Loucy (cell line): ENCODE measurements around the gene ZP4.

Source experiments
- H2AFZ ChIP-seq: fragments of 200-600 bp; sonication (generic); 2 replicates; pipeline ENCODE4 v1.6.0; 2016; ENCODE audit warnings: antibody characterized with exemption, mild to moderate bottlenecking, low read length, moderate library complexity
- H3F3A ChIP-seq: fragments of 200-600 bp; 2 replicates; pipeline ENCODE4 v1.6.0; 2016; ENCODE audit warnings: antibody characterized with exemption, low read depth, mild to moderate bottlenecking
- H3K27me3 ChIP-seq: fragments of 200-600 bp; sonication (generic); 2 replicates; pipeline ENCODE4 v1.6.1; 2014; ENCODE audit warnings: low read length, mild to moderate bottlenecking; ENCODE audit not compliant: insufficient read depth, poor library complexity, severe bottlenecking
- H3K36me3 ChIP-seq: fragments of 200-600 bp; sonication (generic); 2 replicates; pipeline ENCODE4 v1.6.1; 2016; ENCODE audit warnings: low read length; ENCODE audit not compliant: insufficient read depth
- H3K4me1 ChIP-seq: fragments of 200-600 bp; sonication (generic); 2 replicates; pipeline ENCODE4 v1.5.1; 2014; ENCODE audit warnings: low read length, mild to moderate bottlenecking; ENCODE audit not compliant: insufficient read depth, poor library complexity, severe bottlenecking
- H3K4me2 ChIP-seq: fragments of 200-600 bp; sonication (generic); 2 replicates; pipeline ENCODE4 v1.6.0; 2014; ENCODE audit warnings: antibody characterized with exemption, low read length, low read depth, mild to moderate bottlenecking; ENCODE audit not compliant: poor library complexity, severe bottlenecking
- H3K4me3 ChIP-seq: fragments of 200-600 bp; sonication (generic); 2 replicates; pipeline ENCODE4 v1.5.1; 2014; ENCODE audit warnings: low read length, mild to moderate bottlenecking, mixed read lengths; ENCODE audit not compliant: poor library complexity, severe bottlenecking
- H3K79me2 ChIP-seq: fragments of 200-600 bp; sonication (generic); 2 replicates; pipeline ENCODE4 v1.6.1; 2014; ENCODE audit warnings: low read length; ENCODE audit not compliant: insufficient read depth
- H3K9ac ChIP-seq: fragments of 200-600 bp; sonication (generic); 2 replicates; pipeline ENCODE4 v1.6.0; 2014; ENCODE audit warnings: mild to moderate bottlenecking, low read depth, low read length, moderate library complexity; ENCODE audit not compliant: poor library complexity, severe bottlenecking
- H3K9me2 ChIP-seq: fragments of 200-600 bp; sonication (generic); replicated peaks from 2 replicates; pipeline ENCODE4 v1.6.1; 2016; ENCODE audit warnings: low read depth, low read length, mixed read lengths
- H3K9me3 ChIP-seq: fragments of 200-600 bp; sonication (generic); 2 replicates; pipeline ENCODE4 v1.6.1; 2014; ENCODE audit warnings: mild to moderate bottlenecking, antibody characterized with exemption, low read length, low read depth; ENCODE audit not compliant: insufficient read depth
- H4K20me1 ChIP-seq: fragments of 200-600 bp; sonication (generic); 2 replicates; pipeline ENCODE4 v1.6.0; 2014; ENCODE audit warnings: antibody characterized with exemption, low read length, mild to moderate bottlenecking; ENCODE audit not compliant: insufficient read depth, poor library complexity, severe bottlenecking
- EZH2phosphoT487 ChIP-seq: fragments of 200-600 bp; IDR thresholded peaks from 2 replicates; pipeline ENCODE4 v1.6.1; 2018; ENCODE audit warnings: antibody characterized with exemption, mild to moderate bottlenecking, moderate library complexity, borderline replicate concordance
- TF ChIP-seq, protein P1 (sequence below): fragments of 200-600 bp; sonication (generic); conservative IDR thresholded peaks from 2 replicates; pipeline ENCODE4 v1.5.1; 2014; ENCODE audit warnings: mild to moderate bottlenecking, antibody characterized with exemption, low read length

ZP4 gene

DNA sequence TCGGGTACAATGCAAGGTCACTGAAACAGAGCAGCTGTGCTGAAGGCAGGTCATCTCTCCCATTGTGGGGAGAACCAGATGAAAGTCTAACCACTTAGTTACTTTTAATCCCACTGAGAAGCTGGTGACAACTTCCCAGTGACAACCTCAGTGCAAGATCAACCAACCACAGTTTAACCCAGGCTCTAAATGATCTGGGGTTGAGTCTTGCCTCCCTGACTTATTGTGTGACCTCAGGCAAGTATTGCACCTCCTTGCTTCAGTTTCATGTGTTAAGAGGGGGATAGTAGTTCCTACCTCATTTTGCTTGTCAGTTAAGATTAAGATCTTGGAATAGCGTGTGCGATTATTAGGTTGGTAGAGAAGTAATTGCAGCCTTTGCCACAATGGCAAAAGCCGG lies 3.2 kb downstream of the ZP4 start:
- TF ChIP-seq, protein P1, sequence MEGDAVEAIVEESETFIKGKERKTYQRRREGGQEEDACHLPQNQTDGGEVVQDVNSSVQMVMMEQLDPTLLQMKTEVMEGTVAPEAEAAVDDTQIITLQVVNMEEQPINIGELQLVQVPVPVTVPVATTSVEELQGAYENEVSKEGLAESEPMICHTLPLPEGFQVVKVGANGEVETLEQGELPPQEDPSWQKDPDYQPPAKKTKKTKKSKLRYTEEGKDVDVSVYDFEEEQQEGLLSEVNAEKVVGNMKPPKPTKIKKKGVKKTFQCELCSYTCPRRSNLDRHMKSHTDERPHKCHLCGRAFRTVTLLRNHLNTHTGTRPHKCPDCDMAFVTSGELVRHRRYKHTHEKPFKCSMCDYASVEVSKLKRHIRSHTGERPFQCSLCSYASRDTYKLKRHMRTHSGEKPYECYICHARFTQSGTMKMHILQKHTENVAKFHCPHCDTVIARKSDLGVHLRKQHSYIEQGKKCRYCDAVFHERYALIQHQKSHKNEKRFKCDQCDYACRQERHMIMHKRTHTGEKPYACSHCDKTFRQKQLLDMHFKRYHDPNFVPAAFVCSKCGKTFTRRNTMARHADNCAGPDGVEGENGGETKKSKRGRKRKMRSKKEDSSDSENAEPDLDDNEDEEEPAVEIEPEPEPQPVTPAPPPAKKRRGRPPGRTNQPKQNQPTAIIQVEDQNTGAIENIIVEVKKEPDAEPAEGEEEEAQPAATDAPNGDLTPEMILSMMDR, result no peak
- TF ChIP-seq EZH2phosphoT487, result no peak
- H3K36me3 ChIP-seq, result no peaks in the 10 kb centered on the region
- H3K9ac ChIP-seq, result no peak overlapping the region
- no peaks in the 10 kb centered on the region for H3K9me3 ChIP-seq
- H3F3A ChIP-seq, result no peaks in the 10 kb centered on the region
- H3K4me1 ChIP-seq, result no peaks in the 10 kb centered on the region
- H3K9me2 ChIP-seq, result no peaks in the 10 kb centered on the region
- no peaks in the 10 kb centered on the region for H3K27me3 ChIP-seq
- no peak overlapping the region for H3K4me3 ChIP-seq
- H2AFZ ChIP-seq, result no peak overlapping the region
- H3K4me2 ChIP-seq, result no peak overlapping the region
- no peaks in the 10 kb centered on the region for H3K79me2 ChIP-seq
- H4K20me1 ChIP-seq, result no peaks in the 10 kb centered on the region

DNA sequence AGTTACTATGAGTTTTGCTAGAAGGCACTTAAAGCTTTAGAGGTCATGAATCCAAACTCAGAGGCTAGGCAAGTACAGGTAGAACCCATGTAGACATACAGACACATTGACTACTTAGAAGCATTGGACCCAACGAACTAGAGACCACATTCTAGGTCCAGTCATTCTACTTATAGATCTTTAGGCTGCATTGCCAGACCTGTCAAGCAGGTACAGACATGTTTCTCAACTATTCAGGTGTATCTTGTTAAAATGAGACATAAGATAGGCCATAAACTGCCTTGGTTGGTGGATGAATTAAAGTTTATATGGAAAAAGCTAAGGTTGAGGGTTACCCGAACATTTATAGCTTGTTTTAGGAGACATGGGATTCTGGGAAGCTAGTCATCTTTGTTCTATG lies 6.5 kb downstream of the ZP4 start:
- Histone ChIP-seq H3K4me3 (no peak overlapping the region), H3K4me2 (no peak overlapping the region), H3K4me1 (no peaks in the 10 kb centered on the region), H3K9me3 (no peaks in the 10 kb centered on the region), H3K79me2 (no peaks in the 10 kb centered on the region), H4K20me1 (no peaks in the 10 kb centered on the region), H3K36me3 (no peaks in the 10 kb centered on the region), H3K9me2 (no peaks in the 10 kb centered on the region), H3F3A (no peaks in the 10 kb centered on the region), H2AFZ (no peak overlapping the region), H3K27me3 (no peaks in the 10 kb centered on the region), H3K9ac (no peak overlapping the region)
- TF ChIP-seq EZH2phosphoT487, result no peak
- TF ChIP-seq, protein P1, result no peak

GRCh38 chr1:237879195-237879594 lies 11.5 kb downstream of the ZP4 start:
- H3K4me2 ChIP-seq, result no peak overlapping the region
- no peak overlapping the region for H3K4me3 ChIP-seq
- no peaks in the 10 kb centered on the region for H3K4me1 ChIP-seq
- no peaks in the 10 kb centered on the region for H3F3A ChIP-seq
- H3K9me3 ChIP-seq, result no peaks in the 10 kb centered on the region
- no peaks in the 10 kb centered on the region for H3K36me3 ChIP-seq
- H3K9me2 ChIP-seq, result no peaks in the 10 kb centered on the region
- no peak overlapping the region for H2AFZ ChIP-seq
- H3K9ac ChIP-seq, result no peak overlapping the region
- no peaks in the 10 kb centered on the region for H3K27me3 ChIP-seq
- TF ChIP-seq, protein P1, result no peak
- no peak for TF ChIP-seq EZH2phosphoT487
- no peaks in the 10 kb centered on the region for H3K79me2 ChIP-seq
- H4K20me1 ChIP-seq, result no peaks in the 10 kb centered on the region
